ENCODE data around the gene TIAM1.

DNA sequence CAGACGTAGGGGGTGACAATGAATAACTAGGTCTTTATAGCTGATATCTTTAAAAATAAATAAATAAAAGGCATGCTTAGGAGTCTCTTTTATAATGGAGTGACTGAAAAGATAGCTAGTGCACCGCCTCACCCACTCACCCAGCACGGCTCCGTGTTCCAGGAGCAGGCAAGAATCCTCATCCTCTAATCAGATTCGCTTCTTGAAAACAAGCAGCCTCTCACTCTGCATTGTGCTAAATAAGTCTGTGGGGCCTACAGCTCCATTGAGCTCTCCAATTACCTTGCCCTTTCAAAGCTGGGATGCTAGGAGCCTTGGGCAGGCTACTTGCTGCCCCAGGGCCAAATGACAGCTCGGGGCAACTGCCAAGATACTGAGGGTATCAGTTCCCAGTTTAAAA, 91.5 kb downstream of the TIAM1 start:
- TF ChIP-seq POLR2A (IDR thresholded peaks at IDR 0.05) = no peak
- TF ChIP-seq, protein P1, sequence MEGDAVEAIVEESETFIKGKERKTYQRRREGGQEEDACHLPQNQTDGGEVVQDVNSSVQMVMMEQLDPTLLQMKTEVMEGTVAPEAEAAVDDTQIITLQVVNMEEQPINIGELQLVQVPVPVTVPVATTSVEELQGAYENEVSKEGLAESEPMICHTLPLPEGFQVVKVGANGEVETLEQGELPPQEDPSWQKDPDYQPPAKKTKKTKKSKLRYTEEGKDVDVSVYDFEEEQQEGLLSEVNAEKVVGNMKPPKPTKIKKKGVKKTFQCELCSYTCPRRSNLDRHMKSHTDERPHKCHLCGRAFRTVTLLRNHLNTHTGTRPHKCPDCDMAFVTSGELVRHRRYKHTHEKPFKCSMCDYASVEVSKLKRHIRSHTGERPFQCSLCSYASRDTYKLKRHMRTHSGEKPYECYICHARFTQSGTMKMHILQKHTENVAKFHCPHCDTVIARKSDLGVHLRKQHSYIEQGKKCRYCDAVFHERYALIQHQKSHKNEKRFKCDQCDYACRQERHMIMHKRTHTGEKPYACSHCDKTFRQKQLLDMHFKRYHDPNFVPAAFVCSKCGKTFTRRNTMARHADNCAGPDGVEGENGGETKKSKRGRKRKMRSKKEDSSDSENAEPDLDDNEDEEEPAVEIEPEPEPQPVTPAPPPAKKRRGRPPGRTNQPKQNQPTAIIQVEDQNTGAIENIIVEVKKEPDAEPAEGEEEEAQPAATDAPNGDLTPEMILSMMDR (IDR thresholded peaks at IDR 0.05) = no peak
